AG10803 (cell line): ENCODE measurements around the gene B3GNT2.

Experiments used
- DNase-seq: peaks from one replicate; pipeline ENCODE4 v3.0.0; 2010; ENCODE audit warnings: low read depth
- H3K4me3 ChIP-seq: 2 replicates; pipeline ENCODE4 v1.5.1; 2011; ENCODE audit warnings: mild to moderate bottlenecking, low read length, control low read depth
- CTCF ChIP-seq: conservative IDR thresholded peaks from 2 replicates; pipeline ENCODE4 v1.5.1; 2011; ENCODE audit warnings: mild to moderate bottlenecking, low read length, control low read depth, inconsistent platforms

Gene B3GNT2

DNA sequence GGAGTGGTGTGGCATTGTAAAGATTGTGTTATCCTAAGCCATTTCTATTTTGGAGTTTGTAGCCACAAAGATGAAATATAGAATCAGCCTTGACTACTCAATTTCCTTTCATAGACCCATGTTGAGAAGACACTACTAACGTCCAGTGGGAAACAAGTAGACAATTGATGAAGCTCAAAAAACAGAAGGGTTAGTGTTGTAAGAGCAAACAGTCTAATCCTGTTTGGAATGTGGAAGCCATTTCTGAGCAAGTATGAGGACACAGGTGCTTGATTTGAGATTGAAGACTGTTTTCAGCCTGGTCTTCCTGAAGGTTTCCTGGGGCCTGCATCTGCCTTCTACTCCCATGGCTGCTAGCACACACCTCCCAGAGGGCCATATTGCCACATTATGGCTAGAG lies 29.1 kb downstream of the B3GNT2 start:
- no peak overlapping the region for H3K4me3 ChIP-seq
- DNase-seq, result no peak
- TF ChIP-seq CTCF, result no peak

- TF ChIP-seq CTCF, result no peak
- no peak overlapping the region for H3K4me3 ChIP-seq
- no peak for DNase-seq
These were observed 31.6 kb downstream of the B3GNT2 start for GRCh38 chr2:62227386-62228075.

DNA sequence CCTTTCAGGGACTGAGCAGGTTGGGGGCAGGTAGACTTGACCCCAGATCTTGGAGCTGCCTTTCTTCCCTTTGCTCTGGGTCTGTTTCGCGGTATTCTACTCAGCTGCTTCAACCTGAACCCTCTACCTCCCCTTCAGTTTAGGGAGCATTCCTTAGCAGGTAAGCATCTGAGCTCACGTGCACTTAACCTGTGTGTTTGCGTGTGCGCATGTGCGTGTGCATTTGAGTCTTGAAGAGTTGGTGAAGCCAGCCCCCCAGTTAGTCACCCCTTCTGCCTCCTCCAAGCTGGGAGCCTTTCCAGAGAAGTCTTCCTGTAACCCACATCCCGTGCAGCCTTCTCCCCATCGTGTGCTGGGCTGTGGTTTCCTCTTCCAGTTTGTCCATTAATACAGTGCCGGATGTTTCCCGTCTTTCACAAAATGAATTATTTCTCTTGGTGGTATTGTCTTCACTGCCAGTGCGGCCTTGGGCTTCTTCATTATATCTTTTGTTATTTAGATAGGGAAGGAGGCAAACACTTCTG lies 33.2 kb downstream of the B3GNT2 start:
- no peak for DNase-seq
- H3K4me3 ChIP-seq, result no peak overlapping the region
- no peak for TF ChIP-seq CTCF

DNA sequence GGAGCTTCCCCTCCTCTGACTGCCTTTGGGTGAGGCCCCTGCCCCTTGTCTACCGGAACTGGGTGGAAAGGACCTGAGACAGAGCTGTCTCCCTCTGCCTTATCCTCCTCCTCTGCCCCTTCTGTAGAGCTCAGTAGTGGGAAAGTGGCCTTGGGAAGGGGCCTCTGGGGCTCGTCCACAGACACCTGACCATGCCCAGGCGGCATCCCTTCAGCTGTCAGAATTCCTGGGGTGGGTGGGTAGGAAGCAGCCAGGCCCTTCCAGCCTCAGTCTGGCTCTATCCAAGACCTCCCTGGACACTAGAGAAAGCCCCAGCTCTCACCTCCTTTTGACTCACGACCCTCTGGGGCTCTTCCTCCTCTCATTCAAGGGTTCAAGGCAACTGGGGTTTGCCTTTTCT lies 35.6 kb downstream of the B3GNT2 start:
- H3K4me3 ChIP-seq, result no peak overlapping the region
- no peak for DNase-seq
- no peak for TF ChIP-seq CTCF

GRCh38 chr2:62234755-62235655 lies 39.1 kb downstream of the B3GNT2 start:
- H3K4me3 ChIP-seq, result no peak overlapping the region
- no peak for DNase-seq
- no peak for TF ChIP-seq CTCF

DNA sequence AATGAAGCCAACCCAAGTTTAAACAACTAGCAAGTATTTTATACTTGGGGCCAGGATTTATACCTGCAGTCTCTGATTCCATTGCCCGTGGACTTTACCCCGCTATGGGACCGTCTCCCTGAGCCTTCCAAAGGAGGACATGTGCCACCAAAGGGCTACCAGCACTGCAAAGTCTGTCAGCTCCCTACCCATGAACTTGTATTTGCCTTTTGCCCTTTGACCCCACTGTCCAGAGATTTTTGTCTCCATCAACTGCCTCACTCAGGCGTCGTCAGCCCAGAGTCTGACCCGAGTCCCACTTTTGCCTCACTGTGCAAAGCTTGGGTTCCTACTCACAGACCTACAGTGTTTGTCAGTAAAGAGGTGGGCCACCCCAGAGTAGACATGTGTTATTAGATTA lies 40.6 kb downstream of the B3GNT2 start:
- no peak for TF ChIP-seq CTCF
- DNase-seq, result no peak
- no peak overlapping the region for H3K4me3 ChIP-seq

DNA sequence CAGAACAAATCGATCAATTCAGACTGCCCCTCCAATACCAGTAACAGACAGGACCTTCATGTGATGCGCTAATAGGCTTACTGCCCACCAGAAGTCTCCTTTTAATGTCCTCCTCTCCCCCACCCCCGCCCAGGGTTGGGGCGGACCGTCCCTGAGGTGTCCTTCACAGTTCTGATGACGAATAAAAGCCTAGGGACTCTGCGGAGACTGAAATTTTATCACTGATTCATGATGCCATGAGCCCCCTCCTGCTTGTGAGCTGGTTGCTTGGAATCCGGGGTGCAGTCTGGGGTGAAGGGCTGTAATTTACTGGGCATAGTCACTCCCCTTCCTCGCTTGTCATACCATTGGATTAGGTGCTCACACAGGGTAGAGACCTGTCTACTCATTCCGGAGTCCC lies 42.3 kb downstream of the B3GNT2 start:
- H3K4me3 ChIP-seq, result no peak overlapping the region
- no peak for TF ChIP-seq CTCF
- DNase-seq, result no peak
